ENCODE measurements around the gene FICD. TPM values are rescaled to one million over a fixed set of nuclear protein-coding genes. Genes with fewer than 3 reads are reported as not detected.

FICD gene
- total RNA-seq, 1 donor, result 9.9 TPM

GRCh38 chr12:108566452-108566851 lies 51.4 kb downstream of the FICD start:
- TF ChIP-seq CTCF (IDR thresholded peaks at IDR 0.05; ENCODE audit: insufficient read depth, low read depth, low read length), result no peak
- DNase-seq (ENCODE audit: low read depth), result no peak
- H3K4me3 ChIP-seq (ENCODE audit: low read depth, low read length), result no peak overlapping the region

GRCh38 chr12:108567406-108568337 lies 52.6 kb downstream of the FICD start:
- no peak for TF ChIP-seq CTCF (IDR thresholded peaks at IDR 0.05; ENCODE audit: insufficient read depth, low read depth, low read length)
- peak; percentile 67 for DNase-seq (ENCODE audit: low read depth)
- no peak overlapping the region for H3K4me3 ChIP-seq (ENCODE audit: low read depth, low read length)

GRCh38 chr12:108568338-108569154 lies 53.5 kb downstream of the FICD start:
- no peak for TF ChIP-seq CTCF (IDR thresholded peaks at IDR 0.05; ENCODE audit: insufficient read depth, low read depth, low read length)
- no peak overlapping the region for H3K4me3 ChIP-seq (ENCODE audit: low read depth, low read length)
- no peak for DNase-seq (ENCODE audit: low read depth)

Other genes with a start within 250 kb of the FICD start
- gene CMKLR1, start 176.0 kb upstream of the FICD start, total RNA-seq, result 1.7 and 1.9 TPM in 2 replicates
- 41.2 and 59.2 TPM in 2 replicates for gene SART3, start 45.9 kb downstream of the FICD start, total RNA-seq
- gene ISCU, start 47.3 kb downstream of the FICD start, total RNA-seq, result 105 TPM in 2 replicates
- gene TMEM119, start 82.8 kb downstream of the FICD start, total RNA-seq, result 83.3 and 186 TPM in 2 replicates
- gene SELPLG, start 118.6 kb downstream of the FICD start, total RNA-seq, result 1.3 and 2.2 TPM in 2 replicates
- gene CORO1C, start 216.2 kb downstream of the FICD start, total RNA-seq, result 433 and 457 TPM in 2 replicates

Measured in fibroblast of villous mesenchyme (primary cell).